ENCODE results near the gene BRME1. TPM values are rescaled to one million over a fixed set of nuclear protein-coding genes. Genes with fewer than 3 reads are reported as not detected.
"Not testable (repeated sequence)": the region's sequence is repeated elsewhere in the genome, so short reads cannot be mapped to it uniquely, and the experiment has no call there.

BRME1 gene
- polyA plus RNA-seq, 2 of the 4 experiments (the other 2 are of a cell fraction), result 0.12 to 1.2 TPM

DNA sequence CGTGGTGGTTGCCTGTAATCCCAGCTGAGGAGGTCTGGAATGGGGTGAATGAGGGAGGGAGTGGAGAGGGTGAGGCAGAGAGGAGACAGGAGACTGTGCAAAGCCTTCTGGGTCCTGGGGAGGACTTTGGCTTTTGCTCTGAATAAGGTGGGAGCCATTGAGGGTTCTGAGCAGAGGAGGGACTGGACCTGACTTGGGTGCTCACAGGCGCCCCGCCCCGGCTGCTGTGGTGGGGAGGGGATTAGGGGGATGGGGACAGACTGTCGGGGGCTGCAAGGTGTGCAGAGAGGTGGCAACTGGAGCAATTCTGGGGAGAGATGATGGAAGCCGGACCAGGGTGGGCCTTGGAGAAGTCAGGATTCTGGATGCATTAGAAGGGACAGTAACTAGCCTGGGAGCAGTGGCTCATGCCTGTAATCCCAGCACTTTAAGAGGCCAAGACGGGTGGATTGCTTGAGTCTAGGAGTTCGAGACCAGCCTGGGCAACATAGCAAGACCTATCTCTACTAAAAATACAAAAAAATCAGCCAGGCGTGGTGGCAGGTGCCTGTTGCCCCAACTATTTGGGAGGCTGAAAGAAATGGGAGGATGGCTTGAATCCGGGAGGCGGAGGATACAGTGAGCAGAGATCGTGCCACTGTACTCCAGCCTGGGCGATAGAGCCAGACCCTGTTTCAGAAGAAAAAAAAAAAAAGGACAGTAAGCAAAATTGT is 45.1 kb downstream of the BRME1 start:
- 82% methylated on average over 13 of the region's 13 CpGs for WGBS (ENCODE audit: missing lambda C conversion rate)
- Histone ChIP-seq H3K4me2 (peak overlapping the region; percentile 95), H3K4me3 (no peak overlapping the region), H3K9me3 (no peaks in the 10 kb centered on the region), H3K4me1 (peaks cover 59% of the 10 kb centered on the region), H3K27ac (peak overlapping the region; percentile 92 to 96)
- no peak for DNase-seq (ENCODE audit: low read depth in 1 of 2, low spot score in 1 of 2)
- ChIA-PET POLR2A (interaction anchor here (0.7 to 3.5 kb wide), 6 partner anchors 14 to 1432 kb away, joined by 3 to 41 read pairs (median 19); no protein-coding TSS in a partner anchor), CTCF (interaction anchor here (1.1 to 20.6 kb wide), 9 partner anchors 11 to 264 kb away, joined by 3 to 271 read pairs (median 22); partner anchors contain the start of gene ZSWIM4)
- no peak for FAIRE-seq
- ATAC-seq, result no peak
- TF ChIP-seq RARB (CRISPR knock-in tag; IDR thresholded peaks at IDR 0.05) (no peak), CBX2 (IDR thresholded peaks at IDR 0.05; ENCODE audit: borderline replicate concordance, low read depth) (no peak), REST (IDR thresholded peaks at IDR 0.05) (no peak), KDM5A (IDR thresholded peaks at IDR 0.05) (no peak), ZFP36 (IDR thresholded peaks at IDR 0.05; ENCODE audit: borderline replicate concordance, partially characterized antibody) (no peak), EHMT2 (IDR thresholded peaks at IDR 0.05; ENCODE audit: low read depth) (no peak), CHD2 (IDR thresholded peaks at IDR 0.05; ENCODE audit: low read length, partially characterized antibody) (no peak)

- no peak overlapping the region for H3K4me3 ChIP-seq
- DNase-seq (ENCODE audit: low read depth in 1 of 2, low spot score in 1 of 2), result peak in 1 of 2 experiments; percentile 76
- no peak for FAIRE-seq
- H3K9me3 ChIP-seq, result no peaks in the 10 kb centered on the region
- TF ChIP-seq TFCP2L1 (CRISPR knock-in tag; IDR thresholded peaks at IDR 0.05) (no peak), CHD4 (IDR thresholded peaks at IDR 0.05; ENCODE audit: borderline replicate concordance) (no peak), ZFP36 (IDR thresholded peaks at IDR 0.05; ENCODE audit: borderline replicate concordance, partially characterized antibody) (peak; percentile 98), NR3C1 (IDR thresholded peaks at IDR 0.05) (no peak), RNF2 (IDR thresholded peaks at IDR 0.05; ENCODE audit: borderline replicate concordance, low read depth) (no peak)
- TF ChIP-seq, protein P1, sequence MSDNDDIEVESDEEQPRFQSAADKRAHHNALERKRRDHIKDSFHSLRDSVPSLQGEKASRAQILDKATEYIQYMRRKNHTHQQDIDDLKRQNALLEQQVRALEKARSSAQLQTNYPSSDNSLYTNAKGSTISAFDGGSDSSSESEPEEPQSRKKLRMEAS (IDR thresholded peaks at IDR 0.05), result 0 out of 2 replicates have a peak, but pooled peaks have one; percentile 42
- 95% methylated on average over 3 of the region's 3 CpGs for WGBS (ENCODE audit: missing lambda C conversion rate)
- peak overlapping the region; percentile 67 to 96 for H3K27ac ChIP-seq
- ChIA-PET POLR2A (interaction anchor here (1.7 to 2.2 kb wide), 2 partner anchors 13 to 16 kb away, joined by 5 to 10 read pairs; no protein-coding TSS in a partner anchor), CTCF (interaction anchor here (1.7 to 20.6 kb wide), 3 partner anchors 9 to 63 kb away, joined by 6 to 271 read pairs (median 116); no protein-coding TSS in a partner anchor)
- H3K4me1 ChIP-seq, result peaks cover 63% of the 10 kb centered on the region
- no peak overlapping the region for H3K4me2 ChIP-seq
- ATAC-seq, result no peak
These were observed 46.5 kb downstream of the BRME1 start for GRCh38 chr19:13859361-13859880.

GRCh38 chr19:13856497-13856896 is 49.4 kb downstream of the BRME1 start:
- H3K4me1 ChIP-seq, result peaks cover 70% of the 10 kb centered on the region
- H3K4me2 ChIP-seq, result no peak overlapping the region
- FAIRE-seq, result no peak
- no peak for ATAC-seq
- DNase-seq (ENCODE audit: low read depth in 1 of 2, low spot score in 1 of 2), result no peak
- TF ChIP-seq EP300 (IDR thresholded peaks at IDR 0.05) (no peak), NR3C1 (IDR thresholded peaks at IDR 0.05) (no peak), SMC3 (IDR thresholded peaks at IDR 0.05) (no peak), JUNB (IDR thresholded peaks at IDR 0.05) (no peak), POLR2AphosphoS2 (conservative IDR thresholded peaks at IDR 0.05; ENCODE audit: low read length) (no peak), JUN (IDR thresholded peaks at IDR 0.05) (no peak), CBX2 (IDR thresholded peaks at IDR 0.05; ENCODE audit: borderline replicate concordance, low read depth) (no peak), CBX8 (IDR thresholded peaks at IDR 0.05) (no peak), ESRRA (IDR thresholded peaks at IDR 0.05; ENCODE audit: borderline replicate concordance, low read length) (no peak)
- TF ChIP-seq, protein P2, sequence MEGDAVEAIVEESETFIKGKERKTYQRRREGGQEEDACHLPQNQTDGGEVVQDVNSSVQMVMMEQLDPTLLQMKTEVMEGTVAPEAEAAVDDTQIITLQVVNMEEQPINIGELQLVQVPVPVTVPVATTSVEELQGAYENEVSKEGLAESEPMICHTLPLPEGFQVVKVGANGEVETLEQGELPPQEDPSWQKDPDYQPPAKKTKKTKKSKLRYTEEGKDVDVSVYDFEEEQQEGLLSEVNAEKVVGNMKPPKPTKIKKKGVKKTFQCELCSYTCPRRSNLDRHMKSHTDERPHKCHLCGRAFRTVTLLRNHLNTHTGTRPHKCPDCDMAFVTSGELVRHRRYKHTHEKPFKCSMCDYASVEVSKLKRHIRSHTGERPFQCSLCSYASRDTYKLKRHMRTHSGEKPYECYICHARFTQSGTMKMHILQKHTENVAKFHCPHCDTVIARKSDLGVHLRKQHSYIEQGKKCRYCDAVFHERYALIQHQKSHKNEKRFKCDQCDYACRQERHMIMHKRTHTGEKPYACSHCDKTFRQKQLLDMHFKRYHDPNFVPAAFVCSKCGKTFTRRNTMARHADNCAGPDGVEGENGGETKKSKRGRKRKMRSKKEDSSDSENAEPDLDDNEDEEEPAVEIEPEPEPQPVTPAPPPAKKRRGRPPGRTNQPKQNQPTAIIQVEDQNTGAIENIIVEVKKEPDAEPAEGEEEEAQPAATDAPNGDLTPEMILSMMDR (IDR thresholded peaks at IDR 0.05), result no peak
- TF ChIP-seq, protein P3, sequence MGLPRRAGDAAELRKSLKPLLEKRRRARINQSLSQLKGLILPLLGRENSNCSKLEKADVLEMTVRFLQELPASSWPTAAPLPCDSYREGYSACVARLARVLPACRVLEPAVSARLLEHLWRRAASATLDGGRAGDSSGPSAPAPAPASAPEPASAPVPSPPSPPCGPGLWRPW (IDR thresholded peaks at IDR 0.05), result no peak
- ChIA-PET POLR2A (interaction anchor here (0.6 to 1.1 kb wide), 3 partner anchors 10 to 211 kb away, joined by 5 to 7 read pairs (median 5); no protein-coding TSS in a partner anchor), CTCF (interaction anchor here (20.6 kb wide), 1 partner anchor 19 kb away, joined by 271 read pairs; no protein-coding TSS in a partner anchor)
- peak overlapping the region; percentile 57 to 100; a peak in 5 of 6 replicates for H3K27ac ChIP-seq
- 61% methylated on average over 2 of the region's 2 CpGs for WGBS (ENCODE audit: missing lambda C conversion rate)
- no peaks in the 10 kb centered on the region for H3K9me3 ChIP-seq
- H3K4me3 ChIP-seq, result no peak overlapping the region

DNA sequence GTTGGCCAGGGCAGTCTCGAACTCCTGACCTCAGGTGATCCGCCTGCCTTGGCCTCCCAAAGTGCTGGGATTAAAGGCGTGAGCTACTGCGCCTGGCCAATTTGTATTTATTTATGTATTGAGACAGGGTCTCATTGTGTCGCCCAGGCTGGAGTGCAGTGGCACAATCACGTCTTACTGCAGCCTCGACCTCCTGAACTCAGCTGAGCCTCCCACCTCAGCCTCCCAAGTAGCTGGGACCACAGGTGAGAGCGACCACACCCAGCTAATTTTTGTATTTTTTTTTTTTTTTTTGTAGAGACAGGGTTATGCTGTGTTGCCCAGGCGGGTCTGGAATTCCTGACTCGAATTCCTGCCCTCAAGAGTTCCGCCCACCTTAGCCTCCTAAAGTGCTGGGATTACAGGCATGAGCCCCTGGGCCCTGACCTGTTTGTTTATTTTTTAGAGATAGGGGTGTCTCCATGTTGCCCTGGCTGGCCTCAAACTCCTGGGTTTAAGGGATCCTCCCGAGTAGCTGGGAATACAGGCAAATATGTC is 53.7 kb downstream of the BRME1 start:
- H3K4me3 ChIP-seq; ATAC-seq; FAIRE-seq; DNase-seq (ENCODE audit: low read depth in 1 of 2, low spot score in 1 of 2); H3K9me3 ChIP-seq: not testable (repeated sequence)
- 47% methylated on average over 12 of the region's 12 CpGs for WGBS (ENCODE audit: missing lambda C conversion rate)
- CTCF ChIA-PET, result interaction anchor here (0.6 to 20.6 kb wide), 6 partner anchors 9 to 229 kb away, joined by 3 to 271 read pairs (median 3); no protein-coding TSS in a partner anchor
- peaks cover 74% of the 10 kb centered on the region for H3K4me1 ChIP-seq
- peak overlapping the region; percentile 100 for H3K27ac ChIP-seq
- POLR2A ChIA-PET, result interaction anchor here (1.3 to 2.1 kb wide), 4 partner anchors 10 to 18 kb away, joined by 3 to 10 read pairs (median 6); no protein-coding TSS in a partner anchor
- H3K4me2 ChIP-seq, result peak overlapping the region; percentile 93

Data from A549 (cell line).